ENCODE measurements around the gene CHCHD6. TPM values are rescaled to one million over a fixed set of nuclear protein-coding genes. Genes with fewer than 3 reads are reported as not detected.

The CHCHD6 gene
- total RNA-seq, 4 donors from 2014 or later: 2.0 to 11.5 (median 10.0) TPM

- TF ChIP-seq, protein P1, sequence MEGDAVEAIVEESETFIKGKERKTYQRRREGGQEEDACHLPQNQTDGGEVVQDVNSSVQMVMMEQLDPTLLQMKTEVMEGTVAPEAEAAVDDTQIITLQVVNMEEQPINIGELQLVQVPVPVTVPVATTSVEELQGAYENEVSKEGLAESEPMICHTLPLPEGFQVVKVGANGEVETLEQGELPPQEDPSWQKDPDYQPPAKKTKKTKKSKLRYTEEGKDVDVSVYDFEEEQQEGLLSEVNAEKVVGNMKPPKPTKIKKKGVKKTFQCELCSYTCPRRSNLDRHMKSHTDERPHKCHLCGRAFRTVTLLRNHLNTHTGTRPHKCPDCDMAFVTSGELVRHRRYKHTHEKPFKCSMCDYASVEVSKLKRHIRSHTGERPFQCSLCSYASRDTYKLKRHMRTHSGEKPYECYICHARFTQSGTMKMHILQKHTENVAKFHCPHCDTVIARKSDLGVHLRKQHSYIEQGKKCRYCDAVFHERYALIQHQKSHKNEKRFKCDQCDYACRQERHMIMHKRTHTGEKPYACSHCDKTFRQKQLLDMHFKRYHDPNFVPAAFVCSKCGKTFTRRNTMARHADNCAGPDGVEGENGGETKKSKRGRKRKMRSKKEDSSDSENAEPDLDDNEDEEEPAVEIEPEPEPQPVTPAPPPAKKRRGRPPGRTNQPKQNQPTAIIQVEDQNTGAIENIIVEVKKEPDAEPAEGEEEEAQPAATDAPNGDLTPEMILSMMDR (IDR thresholded peaks at IDR 0.05; ENCODE audit: low read depth): no peak
These were observed 299.1 kb downstream of the CHCHD6 start for GRCh38 chr3:127003175-127003555.

DNA sequence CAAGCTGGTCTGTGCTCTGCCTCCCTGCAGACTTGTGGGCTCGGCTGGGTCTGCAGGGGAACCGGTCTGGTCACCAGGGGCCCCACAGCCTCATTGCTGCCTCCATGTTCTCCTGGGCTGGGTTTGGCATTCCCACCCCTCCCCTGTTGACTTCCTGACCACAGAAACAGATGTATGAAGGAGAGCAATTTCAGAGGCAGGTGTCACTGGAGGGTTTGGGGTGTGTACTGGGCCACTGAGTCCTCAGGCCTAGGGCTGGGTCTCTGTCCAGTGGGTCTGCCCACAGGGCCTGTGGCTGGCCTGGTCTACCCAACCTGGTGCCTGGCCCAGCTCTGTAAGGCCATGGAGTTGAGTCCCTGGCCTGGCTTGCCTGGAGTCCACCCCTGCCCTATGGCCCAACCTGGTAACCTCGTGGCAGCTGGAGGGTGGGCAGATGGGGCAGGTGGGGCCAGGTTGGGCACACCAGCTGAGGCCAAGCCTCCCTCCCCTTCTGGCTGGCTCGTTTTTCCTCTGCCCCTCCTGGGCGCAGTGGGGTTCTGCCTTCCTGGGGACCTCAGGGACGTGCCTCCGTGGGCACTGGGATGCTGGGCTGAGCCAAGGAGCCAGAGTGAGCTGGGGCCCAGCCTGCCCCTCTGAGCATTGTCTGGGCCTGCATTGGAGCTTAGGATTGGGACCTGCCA, 299.7 kb downstream of the CHCHD6 start:
- TF ChIP-seq, protein P1 (IDR thresholded peaks at IDR 0.05; ENCODE audit: low read depth): no peak

DNA sequence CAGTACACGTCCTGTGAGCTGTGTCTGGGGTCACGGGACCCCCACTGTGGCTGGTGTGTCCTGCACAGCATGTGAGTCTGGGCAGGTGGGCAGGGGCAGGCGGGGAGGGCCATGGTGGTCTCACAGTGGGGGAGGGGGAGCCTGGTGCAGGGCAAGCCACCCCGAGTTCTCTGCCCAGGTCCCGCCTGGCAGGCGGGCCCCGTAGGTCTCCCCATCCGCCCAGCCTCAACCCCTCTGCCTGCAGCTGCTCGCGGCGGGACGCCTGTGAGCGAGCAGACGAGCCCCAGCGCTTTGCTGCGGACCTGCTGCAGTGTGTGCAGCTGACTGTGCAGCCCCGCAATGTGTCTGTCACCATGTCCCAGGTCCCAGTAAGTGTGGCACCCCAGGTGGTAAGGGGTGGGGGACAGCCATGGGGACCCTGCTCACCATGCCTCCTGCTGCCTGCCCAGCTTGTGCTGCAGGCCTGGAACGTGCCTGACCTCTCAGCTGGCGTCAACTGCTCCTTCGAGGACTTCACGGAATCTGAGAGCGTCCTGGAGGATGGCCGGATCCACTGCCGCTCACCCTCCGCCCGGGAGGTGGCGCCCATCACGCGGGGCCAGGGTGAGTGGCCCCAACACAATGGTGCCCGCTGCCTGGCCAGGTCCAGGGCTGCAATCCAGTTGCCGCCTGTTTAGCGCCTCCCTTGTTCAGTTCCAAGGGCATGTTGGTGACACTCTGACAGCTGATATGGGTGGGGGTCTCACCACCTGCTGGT, 300.8 kb downstream of the CHCHD6 start:
- TF ChIP-seq, protein P1 (IDR thresholded peaks at IDR 0.05; ENCODE audit: low read depth): no peak

- TF ChIP-seq, protein P1 (IDR thresholded peaks at IDR 0.05; ENCODE audit: low read depth): no peak
These were observed 301.9 kb downstream of the CHCHD6 start for GRCh38 chr3:127005864-127006500.

DNA sequence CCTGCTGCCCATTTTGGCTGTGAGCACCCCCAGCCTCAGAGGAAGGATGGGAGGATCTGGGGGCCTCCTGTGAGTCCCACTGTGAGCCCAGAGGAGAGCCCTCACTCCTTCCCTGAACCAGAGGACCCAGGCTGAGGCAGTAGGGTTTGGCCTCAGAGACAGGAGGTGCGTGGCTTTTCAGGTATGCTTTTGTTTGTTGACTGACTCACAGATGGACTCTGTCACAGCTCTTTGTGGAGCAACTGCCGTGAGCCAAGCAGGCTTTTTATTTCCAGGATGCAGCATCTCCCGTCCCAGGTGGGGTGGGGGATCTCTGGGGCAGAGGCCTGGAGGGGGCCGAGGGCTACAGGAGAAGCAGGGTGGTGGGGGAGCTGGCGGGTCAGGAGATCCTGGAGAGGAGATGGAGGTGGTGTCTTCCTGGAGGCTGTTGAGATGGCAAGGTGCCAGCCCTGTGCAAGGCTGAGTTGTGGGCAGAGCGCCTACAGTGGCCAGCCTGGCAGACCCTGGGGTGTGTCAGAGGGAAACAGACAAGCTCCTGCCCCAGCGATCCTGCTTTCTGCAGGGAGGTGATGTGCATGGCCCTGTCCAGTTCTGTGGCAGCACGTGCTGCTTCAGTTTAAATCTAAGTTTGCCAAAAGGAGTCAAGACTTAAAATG, 302.9 kb downstream of the CHCHD6 start:
- TF ChIP-seq, protein P1 (IDR thresholded peaks at IDR 0.05; ENCODE audit: low read depth): no peak

GRCh38 chr3:127008236-127008635, 304.2 kb downstream of the CHCHD6 start:
- TF ChIP-seq, protein P1 (IDR thresholded peaks at IDR 0.05; ENCODE audit: low read depth): no peak

DNA sequence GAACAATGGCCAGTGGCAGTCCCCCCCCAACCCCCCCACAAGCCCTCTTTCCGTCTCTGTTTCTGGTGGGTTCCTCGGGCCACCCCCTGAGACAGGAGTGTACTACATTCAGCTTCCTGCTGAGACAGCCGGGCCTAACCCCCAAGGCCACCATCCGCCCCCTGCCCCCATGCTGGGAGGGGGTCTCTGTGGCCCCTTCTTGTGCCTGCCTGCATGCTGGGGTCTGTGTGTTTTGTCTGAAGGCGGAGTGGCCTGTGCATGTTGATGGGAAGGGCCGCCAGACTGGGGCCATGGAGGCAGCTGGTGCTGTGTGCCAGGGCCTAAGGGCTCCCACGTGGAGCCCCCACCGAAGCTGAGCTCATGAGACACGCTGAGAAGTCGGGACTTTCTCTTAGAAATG, 305.5 kb downstream of the CHCHD6 start:
- TF ChIP-seq, protein P1 (IDR thresholded peaks at IDR 0.05; ENCODE audit: low read depth): no peak
